Psoas muscle (tissue), 8 donors: ENCODE measurements around the gene BIRC7. TPM values are rescaled to one million over a fixed set of nuclear protein-coding genes. Genes with fewer than 3 reads are reported as not detected.

ENCODE experiments used
- ATAC-seq, 4 donors: fragments of 200-7000 bp; cut with Tn5 transposase; one replicate each; pipeline ENCODE4 v1.9.1; 2020; ENCODE audit warnings: moderate library complexity in 3 of 4, mild to moderate bottlenecking in 2 of 4
- DNase-seq, 2 donors: peaks; one replicate each; pipeline ENCODE4 v3.0.0-alpha.2; 2020
- H3K27ac ChIP-seq: fragments of 200-600 bp; one replicate; pipeline ENCODE4 v1.8.0; 2022
- H3K27me3 ChIP-seq, 3 donors: fragments of 200-600 bp in 1 of 3; one replicate each; pipeline versions ENCODE4 v1.6.1 to v1.8.0; 2013 to 2022; ENCODE audit warnings: low read length in 2 of 3, mild to moderate bottlenecking in 2 of 3, moderate library complexity in 1 of 3; ENCODE audit not compliant: insufficient read depth in 3 of 3
- H3K36me3 ChIP-seq, 2 donors: fragments of 200-600 bp in 1 of 2; one replicate each; pipeline versions ENCODE4 v1.6.1 to v1.8.0; 2013 to 2022; ENCODE audit warnings: low read depth in 1 of 2, mild to moderate bottlenecking in 1 of 2, moderate library complexity in 1 of 2; ENCODE audit not compliant: insufficient read depth in 1 of 2
- H3K4me1 ChIP-seq: fragments of 200-600 bp; one replicate; pipeline ENCODE4 v1.8.0; 2022
- H3K4me3 ChIP-seq: fragments of 200-600 bp; one replicate; pipeline ENCODE4 v1.8.0; 2022; ENCODE audit warnings: mild to moderate bottlenecking
- H3K9me3 ChIP-seq: fragments of 200-600 bp; one replicate; pipeline ENCODE4 v1.8.0; 2022
- WGBS, 3 donors: extraction: QIAGEN DNeasy Blood & Tissue Kit; methylation state at CpG; one replicate each; pipeline versions ENCODE4 v1.1.6 to v1.1.7; 2013; 5-methylcytosine and 5-hydroxymethylcytosine counted together
- intact Hi-C, 2 donors: fragments of 100-400 bp; cut with DNase I; formaldehyde crosslinking; loops; one replicate each; pipeline versions ENCODE4 v1.11.0 to v1.14.2; 2022
- polyA plus RNA-seq, 3 donors: library from polyadenylated mRNA; stranded (reverse); fragments of 200-250 nt; gene quantifications; one replicate each; pipeline ENCODE4 v1.2.3, GENCODE V29; 2013
- total RNA-seq, 4 donors: library from RNA; stranded (reverse); fragmentation: NEBNext Ultra II Directional in 2 of 4; extraction: Animal tissue kit (Norgen Biotek cat#: 25700) in 2 of 4; gene quantifications; one replicate each; pipeline versions ENCODE4 v1.2.1 to v1.2.4, GENCODE V29; 2021 to 2023
- TF ChIP-seq, protein P1 (sequence below): fragments of 200-600 bp; IDR thresholded peaks from one replicate; pipeline ENCODE4 v1.8.0; 2022; ENCODE audit warnings: antibody characterized with exemption
- donor health status: healthy with polysubstance abuse.
- donor health status: DM: no; HTN: no; CAD: no; lungs with moderate emphysema.
- donor health status: Bipolar disorder and iron deficiency.
- donor health status: healthy.
- donor health status: DM: yes; HTN: yes; CAD: no.
- donor health status: DM: no; HTN: no; CAD: no.
- donor health status: DM: no; HTN: no; CAD: no.
- donor health status: DM: yes; HTN: yes; CAD: no.

Gene BIRC7
- total and polyA plus RNA-seq, 7 donors, result 0.04 TPM; not detected in 6

GRCh38 chr20:63268256-63268655, 32.6 kb downstream of the BIRC7 start:
- H3K9me3 ChIP-seq, result no peaks in the 10 kb centered on the region
- H3K27me3 ChIP-seq, result peaks cover 0 to 59% (median 2%) of the 10 kb centered on the region in 3 donors
- H3K4me3 ChIP-seq, result no peak overlapping the region
- H3K27ac ChIP-seq, result no peak overlapping the region
- no peaks in the 10 kb centered on the region for H3K36me3 ChIP-seq
- WGBS, 3 donors, result 23 to 27% (median 25%) methylated on average over 7 of the region's 7 CpGs
- no peak for DNase-seq
- TF ChIP-seq, protein P1, sequence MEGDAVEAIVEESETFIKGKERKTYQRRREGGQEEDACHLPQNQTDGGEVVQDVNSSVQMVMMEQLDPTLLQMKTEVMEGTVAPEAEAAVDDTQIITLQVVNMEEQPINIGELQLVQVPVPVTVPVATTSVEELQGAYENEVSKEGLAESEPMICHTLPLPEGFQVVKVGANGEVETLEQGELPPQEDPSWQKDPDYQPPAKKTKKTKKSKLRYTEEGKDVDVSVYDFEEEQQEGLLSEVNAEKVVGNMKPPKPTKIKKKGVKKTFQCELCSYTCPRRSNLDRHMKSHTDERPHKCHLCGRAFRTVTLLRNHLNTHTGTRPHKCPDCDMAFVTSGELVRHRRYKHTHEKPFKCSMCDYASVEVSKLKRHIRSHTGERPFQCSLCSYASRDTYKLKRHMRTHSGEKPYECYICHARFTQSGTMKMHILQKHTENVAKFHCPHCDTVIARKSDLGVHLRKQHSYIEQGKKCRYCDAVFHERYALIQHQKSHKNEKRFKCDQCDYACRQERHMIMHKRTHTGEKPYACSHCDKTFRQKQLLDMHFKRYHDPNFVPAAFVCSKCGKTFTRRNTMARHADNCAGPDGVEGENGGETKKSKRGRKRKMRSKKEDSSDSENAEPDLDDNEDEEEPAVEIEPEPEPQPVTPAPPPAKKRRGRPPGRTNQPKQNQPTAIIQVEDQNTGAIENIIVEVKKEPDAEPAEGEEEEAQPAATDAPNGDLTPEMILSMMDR, result no peak
- intact Hi-C loops, result no loop called here
- no peak for ATAC-seq
- H3K4me1 ChIP-seq, result peaks cover 11% of the 10 kb centered on the region

- DNase-seq (no peak), ATAC-seq (no peak)
- Histone ChIP-seq H3K4me3 (no peak overlapping the region), H3K9me3 (no peaks in the 10 kb centered on the region), H3K4me1 (peaks cover 17% of the 10 kb centered on the region), H3K27ac (no peak overlapping the region), H3K27me3 (peaks cover 0 to 55% (median 2%) of the 10 kb centered on the region in 3 donors), H3K36me3 (no peaks in the 10 kb centered on the region)
- 19 to 22% (median 21%) methylated on average over 18 of the region's 18 CpGs for WGBS, 3 donors
- intact Hi-C loops, result no loop called here
- TF ChIP-seq, protein P1, result no peak
These were observed 33.1 kb downstream of the BIRC7 start for GRCh38 chr20:63268671-63269439.

DNA sequence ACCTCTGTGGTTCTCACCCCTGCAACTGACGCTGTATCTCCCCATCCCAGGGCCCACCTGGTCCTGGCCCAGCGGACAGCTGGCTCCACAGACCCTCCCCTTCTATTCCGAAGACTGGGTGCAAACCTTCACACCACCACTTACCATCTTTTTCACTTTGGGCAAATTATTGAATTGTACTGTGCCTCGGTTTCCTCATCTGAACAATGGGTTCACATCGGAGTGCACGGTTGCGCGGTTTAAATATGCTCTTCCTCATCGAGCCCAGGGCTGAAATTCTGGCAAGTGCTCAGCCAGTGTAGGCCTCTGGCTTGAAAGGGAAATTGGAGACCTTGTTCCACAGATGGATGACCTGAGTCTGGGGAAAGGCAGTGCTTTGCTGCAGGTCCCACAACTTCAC, 34.0 kb downstream of the BIRC7 start:
- WGBS, 3 donors, result 75 to 91% (median 85%) methylated on average over 9 of the region's 9 CpGs
- DNase-seq (no peak), ATAC-seq (no peak)
- intact Hi-C loops, result loop anchor here in 1 of 2 donors (5.0 kb wide), 1 partner anchor 57 kb away; no protein-coding TSS in a partner anchor
- Histone ChIP-seq H3K4me1 (peaks cover 26% of the 10 kb centered on the region), H3K27ac (no peak overlapping the region), H3K9me3 (no peaks in the 10 kb centered on the region), H3K27me3 (peaks cover 0 to 46% (median 2%) of the 10 kb centered on the region in 3 donors), H3K36me3 (no peaks in the 10 kb centered on the region), H3K4me3 (no peak overlapping the region)
- TF ChIP-seq, protein P1, result no peak

GRCh38 chr20:63270606-63271325, 35.1 kb downstream of the BIRC7 start:
- peaks cover 0 to 4% of the 10 kb centered on the region in 2 donors for H3K36me3 ChIP-seq
- intact Hi-C loops, result loop anchor here in 1 of 2 donors (5.0 kb wide), 1 partner anchor 58 kb away; no protein-coding TSS in a partner anchor
- H3K4me1 ChIP-seq, result peaks cover 26% of the 10 kb centered on the region
- ATAC-seq (no peak), DNase-seq (no peak)
- WGBS, 3 donors, result 70 to 81% (median 71%) methylated on average over 9 of the region's 9 CpGs
- no peak overlapping the region for H3K27ac ChIP-seq
- peaks cover 0 to 36% (median 2%) of the 10 kb centered on the region in 3 donors for H3K27me3 ChIP-seq
- H3K9me3 ChIP-seq, result no peaks in the 10 kb centered on the region
- H3K4me3 ChIP-seq, result no peak overlapping the region
- TF ChIP-seq, protein P1, result no peak
